GM10248 (cell line): ENCODE measurements around the gene BTG2.
A peak's percentile ranks its signal among the peaks of the same experiment; 100 is the strongest.

Source experiments
- CTCF ChIA-PET: fragments of 300-600 bp; sonication (Branson Sonifier 250); formaldehyde crosslinking; extraction: SDS; loops from one replicate; lab custom pipeline; 2021; ENCODE audit warnings: antibody characterized with exemption; lab: Yijun Ruan, JAX
- POLR2A ChIA-PET: fragments of 350-650 bp; sonication (Branson Sonifier 250); formaldehyde crosslinking; extraction: SDS; loops from one replicate; lab custom pipeline; 2020; ENCODE audit warnings: antibody characterized with exemption; lab: Yijun Ruan, JAX
- DNase-seq: peaks from one replicate; pipeline ENCODE4 v3.0.0; 2012; ENCODE audit errors: extremely low spot score
- TF ChIP-seq, protein P1 (sequence below): IDR thresholded peaks from 2 replicates; pipeline ENCODE4 v1.5.1; 2012; ENCODE audit warnings: mild to moderate bottlenecking, low read depth; ENCODE audit errors: extremely low read depth, missing control alignments, control extremely low read depth

BTG2 gene

DNA sequence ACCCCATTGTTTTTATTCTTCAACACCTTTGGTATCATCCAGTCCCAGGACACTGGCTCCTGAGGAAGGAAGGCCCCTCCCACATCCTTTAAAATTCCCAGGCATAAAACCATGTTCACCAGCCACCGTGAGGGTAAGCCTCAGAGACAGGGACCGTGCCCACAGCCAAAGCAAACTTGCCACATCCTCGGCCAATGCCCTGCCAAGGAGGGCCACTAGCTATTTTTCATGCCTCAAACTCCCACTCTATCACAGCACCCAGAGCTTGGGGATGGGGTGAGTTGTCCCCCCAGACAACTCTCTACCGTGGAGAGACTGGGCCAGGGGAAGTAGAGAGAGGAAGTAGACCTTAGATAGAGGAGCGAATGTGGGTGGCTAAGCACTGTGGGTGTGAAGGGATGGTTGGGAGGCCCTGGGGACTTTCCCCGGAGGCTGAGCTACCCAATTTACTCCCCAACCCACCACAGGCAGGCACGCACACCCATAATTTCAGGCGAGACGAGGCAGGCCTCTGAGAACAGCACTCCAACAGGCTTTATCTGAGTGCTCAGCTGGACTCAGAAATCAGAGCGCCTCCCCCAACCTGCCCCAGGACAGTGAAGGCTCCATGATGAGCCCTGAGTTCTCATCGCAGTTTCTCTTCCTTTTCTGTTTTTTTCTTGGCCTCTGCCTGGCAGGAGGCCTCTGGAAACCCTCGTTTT lies 15.9 kb upstream of the BTG2 start:
- POLR2A ChIA-PET: interaction anchor here (0.6 to 14.5 kb wide), 8 partner anchors 10 to 1227 kb away, joined by 3 to 215 read pairs (median 4); partner anchors contain the start of genes BTG2 and MDM4
- DNase-seq: peak; percentile 87
- TF ChIP-seq, protein P1, sequence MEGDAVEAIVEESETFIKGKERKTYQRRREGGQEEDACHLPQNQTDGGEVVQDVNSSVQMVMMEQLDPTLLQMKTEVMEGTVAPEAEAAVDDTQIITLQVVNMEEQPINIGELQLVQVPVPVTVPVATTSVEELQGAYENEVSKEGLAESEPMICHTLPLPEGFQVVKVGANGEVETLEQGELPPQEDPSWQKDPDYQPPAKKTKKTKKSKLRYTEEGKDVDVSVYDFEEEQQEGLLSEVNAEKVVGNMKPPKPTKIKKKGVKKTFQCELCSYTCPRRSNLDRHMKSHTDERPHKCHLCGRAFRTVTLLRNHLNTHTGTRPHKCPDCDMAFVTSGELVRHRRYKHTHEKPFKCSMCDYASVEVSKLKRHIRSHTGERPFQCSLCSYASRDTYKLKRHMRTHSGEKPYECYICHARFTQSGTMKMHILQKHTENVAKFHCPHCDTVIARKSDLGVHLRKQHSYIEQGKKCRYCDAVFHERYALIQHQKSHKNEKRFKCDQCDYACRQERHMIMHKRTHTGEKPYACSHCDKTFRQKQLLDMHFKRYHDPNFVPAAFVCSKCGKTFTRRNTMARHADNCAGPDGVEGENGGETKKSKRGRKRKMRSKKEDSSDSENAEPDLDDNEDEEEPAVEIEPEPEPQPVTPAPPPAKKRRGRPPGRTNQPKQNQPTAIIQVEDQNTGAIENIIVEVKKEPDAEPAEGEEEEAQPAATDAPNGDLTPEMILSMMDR: no peak
- CTCF ChIA-PET: interaction anchor here (0.8 to 23.0 kb wide), 8 partner anchors 10 to 50 kb away, joined by 3 to 291 read pairs (median 18); no protein-coding TSS in a partner anchor

DNA sequence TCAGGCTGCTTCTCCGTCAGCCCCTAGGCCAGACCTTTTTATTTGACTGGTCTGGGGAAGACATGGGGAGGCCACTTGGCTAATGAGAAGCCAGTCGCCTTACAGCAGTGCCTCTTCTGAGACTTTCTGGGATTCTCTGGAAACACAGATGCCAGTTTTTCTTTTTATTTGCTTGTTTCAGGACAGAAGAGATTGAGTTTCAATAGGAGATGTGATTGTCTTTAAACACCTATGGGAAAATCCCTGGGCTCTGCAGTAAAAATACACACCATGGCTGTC lies 15.4 kb upstream of the BTG2 start:
- ChIA-PET CTCF (interaction anchor here (1.2 to 23.0 kb wide), 8 partner anchors 9 to 50 kb away, joined by 4 to 291 read pairs (median 20); no protein-coding TSS in a partner anchor), POLR2A (interaction anchor here (0.6 to 14.5 kb wide), 8 partner anchors 10 to 1226 kb away, joined by 3 to 215 read pairs (median 4); partner anchors contain the start of genes BTG2 and MDM4)
- no peak for DNase-seq
- TF ChIP-seq, protein P1: no peak

DNA sequence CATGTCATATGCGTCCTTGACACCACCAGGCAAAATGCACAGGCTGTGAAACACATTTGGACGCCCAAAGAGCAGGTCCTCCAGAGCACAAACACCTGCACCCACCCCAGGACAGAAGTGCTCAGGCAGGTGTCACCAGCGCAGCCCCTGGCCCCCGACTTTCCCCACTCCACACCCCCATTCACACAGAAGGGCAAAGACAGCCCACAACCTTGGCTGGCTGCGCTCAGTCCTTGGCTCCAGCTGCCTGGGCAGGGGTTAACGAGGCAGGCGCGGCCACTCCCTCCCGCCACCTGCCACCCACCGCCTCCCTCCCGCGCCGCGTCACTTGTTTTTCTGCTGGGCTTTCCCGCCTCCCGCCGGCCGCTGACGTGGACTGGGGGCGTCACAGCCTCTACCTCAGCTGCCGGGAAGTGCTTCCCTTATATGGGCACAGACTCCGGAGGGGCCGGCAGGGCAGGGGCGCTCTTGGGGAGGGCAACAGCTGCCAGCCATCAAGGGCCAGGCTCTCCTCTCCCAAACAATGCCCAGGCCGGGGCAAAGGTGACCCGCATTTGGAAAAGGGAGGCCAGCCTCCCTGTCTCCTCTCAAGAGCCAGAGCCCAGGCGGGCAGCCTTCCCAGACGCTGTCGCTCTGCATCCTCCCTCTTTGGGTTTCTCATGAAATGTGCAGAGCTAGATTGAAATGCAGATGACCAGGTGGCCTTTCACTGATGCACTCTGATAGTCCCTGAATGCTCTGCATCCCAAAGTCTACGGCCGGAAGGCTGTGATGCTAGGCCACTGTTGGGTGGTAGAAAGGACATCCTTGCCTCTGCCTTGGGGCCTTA lies 14.8 kb upstream of the BTG2 start:
- DNase-seq: peak; percentile 91
- POLR2A ChIA-PET: interaction anchor here (0.7 to 14.5 kb wide), 6 partner anchors 9 to 34 kb away, joined by 3 to 215 read pairs (median 8); partner anchors contain the start of gene BTG2
- TF ChIP-seq, protein P1: no peak
- CTCF ChIA-PET: interaction anchor here (0.9 to 23.0 kb wide), 8 partner anchors 9 to 49 kb away, joined by 3 to 291 read pairs (median 14); partner anchors contain the start of gene BTG2

DNA sequence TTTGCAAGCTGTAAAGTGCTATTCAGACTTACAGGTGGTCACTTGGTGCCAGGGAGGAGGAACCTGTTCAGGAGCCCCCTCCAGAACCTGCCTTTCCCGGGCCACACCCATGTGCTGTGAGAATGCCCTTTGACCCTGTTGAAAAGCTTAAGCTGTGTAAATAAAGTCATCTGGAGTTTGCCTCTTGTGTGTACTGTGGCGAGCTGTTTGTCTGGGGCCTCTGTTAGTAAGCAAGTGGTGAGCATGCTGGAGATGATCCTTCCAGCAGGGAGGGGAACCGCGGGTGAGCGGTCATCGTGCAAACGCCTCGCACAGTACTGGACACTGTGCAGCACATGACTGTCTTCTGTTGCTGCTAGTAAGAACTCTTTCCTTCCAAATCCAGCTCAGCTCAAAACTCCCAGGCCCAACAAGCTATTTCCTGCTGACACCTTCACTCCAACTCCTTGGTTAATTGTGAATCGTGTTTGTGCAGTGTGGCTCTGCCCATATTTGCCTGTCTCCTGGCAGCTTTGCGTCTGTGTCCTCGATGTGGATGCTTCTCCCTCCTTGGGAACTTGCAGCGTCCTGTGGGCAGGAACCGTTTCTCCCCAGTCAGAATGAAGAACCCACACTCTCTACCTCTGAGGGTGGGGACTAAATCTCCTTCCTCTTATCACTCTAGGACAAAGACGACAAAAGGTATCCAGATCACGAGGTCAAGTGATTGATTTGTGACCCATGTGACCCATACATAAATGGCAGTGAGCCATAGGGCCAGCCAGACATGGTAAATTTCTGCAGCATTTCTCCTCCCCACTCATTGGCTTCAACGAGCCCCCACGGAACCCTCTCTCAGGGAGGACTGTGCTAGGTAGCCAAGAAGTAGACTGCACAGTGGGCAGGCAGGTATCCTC lies 13.9 kb upstream of the BTG2 start:
- DNase-seq: no peak
- TF ChIP-seq, protein P1: no peak
- CTCF ChIA-PET: interaction anchor here (0.9 to 23.0 kb wide), 8 partner anchors 8 to 48 kb away, joined by 3 to 291 read pairs (median 14); partner anchors contain the start of gene BTG2
- POLR2A ChIA-PET: interaction anchor here (1.0 to 14.5 kb wide), 3 partner anchors 8 to 29 kb away, joined by 4 to 215 read pairs (median 15); partner anchors contain the start of gene BTG2

DNA sequence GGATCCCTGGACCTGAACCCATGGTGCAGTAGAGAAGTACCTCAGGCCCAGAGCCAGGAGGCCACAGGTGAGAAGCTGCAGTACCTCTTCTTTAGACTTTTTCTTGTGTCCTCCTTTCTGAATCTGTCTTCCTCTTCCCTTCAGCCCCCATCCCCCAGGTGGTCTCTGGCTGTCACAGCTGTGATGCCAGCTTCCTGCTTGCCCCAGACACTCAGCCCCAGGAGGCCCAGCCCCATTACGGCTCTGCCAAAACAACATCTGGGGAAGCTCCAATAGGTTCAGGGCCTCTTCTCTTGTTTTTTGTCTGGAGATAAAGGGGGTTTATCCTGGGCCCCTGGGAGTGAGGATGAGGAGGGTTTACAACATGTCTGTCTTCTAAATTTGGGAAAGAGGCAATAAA lies 9.5 kb upstream of the BTG2 start:
- TF ChIP-seq, protein P1: no peak
- ChIA-PET POLR2A (interaction anchor here (0.6 to 2.5 kb wide), 3 partner anchors 10 to 237 kb away, joined by 3 to 8 read pairs (median 4); partner anchors contain the start of gene BTG2), CTCF (interaction anchor here (0.9 to 23.0 kb wide), 9 partner anchors 9 to 44 kb away, joined by 3 to 291 read pairs (median 10); partner anchors contain the start of gene BTG2)
- DNase-seq: no peak
